Adrenal gland (tissue), 12 donors: Measurements from ENCODE around the gene MGME1. TPM values are rescaled to one million over a fixed set of nuclear protein-coding genes. Genes with fewer than 3 reads are reported as not detected.

Experiments
- DNase-seq, 7 donors: peaks; one replicate each; pipeline ENCODE4 v3.0.0-alpha.2; 2019 to 2020
- H3K27ac ChIP-seq, 5 donors: fragments of 200-600 bp; sonication (generic) in 4 of 5; 1 replicate in 3 of 5; 2 replicates in 2 of 5; pipeline versions ENCODE4 v1.5.1 to v1.8.0; 2016 to 2020; ENCODE audit warnings: mild to moderate bottlenecking in 1 of 5
- H3K27me3 ChIP-seq: fragments of 200-600 bp; 2 replicates; pipeline ENCODE4 v1.8.0; 2021
- H3K36me3 ChIP-seq, 2 donors: fragments of 200-600 bp; replicated peaks in 1 of 2; 1 replicate in 1 of 2; 2 replicates in 1 of 2; pipeline versions ENCODE4 v1.5.1 to v1.8.0; 2018 to 2022
- H3K4me1 ChIP-seq, 2 donors: fragments of 200-600 bp; replicated peaks in 1 of 2; 1 replicate in 1 of 2; 2 replicates in 1 of 2; pipeline versions ENCODE4 v1.5.1 to v1.8.0; 2018 to 2021
- H3K4me3 ChIP-seq, 4 donors: fragments of 200-600 bp; sonication (generic) in 3 of 4; one replicate each; pipeline ENCODE4 v1.5.1; 2016 to 2018
- H3K9me3 ChIP-seq, 3 donors: fragments of 200-600 bp; sonication (generic) in 1 of 3; replicated peaks in 1 of 3; 1 replicate in 2 of 3; 2 replicates in 1 of 3; pipeline versions ENCODE4 v1.5.1 to v1.8.0; 2016 to 2021
- CTCF ChIP-seq, 6 experiments: fragments of 450-650 bp in 4 of 6; fragments of 200-600 bp in 2 of 6; sonication (generic) in 1 of 6; IDR thresholded peaks; 1 replicate in 5 of 6; 2 replicates in 1 of 6; pipeline versions ENCODE4 v1.5.1 to v1.8.0; 2016 to 2021; ENCODE audit warnings: antibody characterized with exemption in 6 of 6, mild to moderate bottlenecking in 2 of 6, moderate library complexity in 1 of 6
- POLR2A ChIP-seq, 2 donors: fragments of 450-650 bp; IDR thresholded peaks; one replicate each; pipeline ENCODE4 v1.6.1; 2017; ENCODE audit warnings: antibody characterized with exemption in 2 of 2, mild to moderate bottlenecking in 2 of 2, moderate library complexity in 1 of 2
- WGBS, 4 donors: extraction: QIAGEN DNeasy Blood & Tissue Kit in 2 of 4; methylation state at CpG; one replicate each; pipeline versions ENCODE4 v1.1.5 to v1.1.7; 2013 to 2017; 5-methylcytosine and 5-hydroxymethylcytosine counted together
- intact Hi-C, 2 donors: fragments of 100-400 bp; cut with DNase I; formaldehyde crosslinking; loops; one replicate each; pipeline versions ENCODE4 v1.14.1 to v1.15.0; 2022 to 2023
- polyA plus RNA-seq, 3 donors: library from polyadenylated mRNA; stranded (reverse); fragments of 200-250 nt in 2 of 3; fragments of 350-450 nt in 1 of 3; fragmentation: Illumina TruSeq in 1 of 3; extraction: RNeasy Lipid Tissue Mini Kit (QIAGEN cat#74804) in 1 of 3; gene quantifications; one replicate each; pipeline ENCODE4 v1.2.3, GENCODE V29; 2013 to 2014
- total RNA-seq, 9 donors: library from RNA; depleted of rRNA in 4 of 9; stranded (reverse); fragments of >200 nt in 4 of 9; fragments of 120-200 nt in 1 of 9; fragmentation: NEBNext Ultra II Directional in 1 of 9; extraction: Animal tissue kit (Norgen Biotek cat#: 25700) in 1 of 9; gene quantifications; one replicate each; pipeline versions ENCODE4 v1.1.0 to v1.2.4, GENCODE V29; 2013 to 2023
- donor health status: healthy with polysubstance abuse.
- donor health status: Bipolar disorder and iron deficiency.
- donor health status: DM: yes; HTN: yes; CAD: no.
- donor health status: DM: no; HTN: no; CAD: no.
- donor health status: DM: no; HTN: no; CAD: no.
- donor health status: DM: yes; HTN: yes; CAD: no.

MGME1 gene
- total and polyA plus RNA-seq, 12 donors = 11.0 to 30.0 (median 20.5) TPM

DNA sequence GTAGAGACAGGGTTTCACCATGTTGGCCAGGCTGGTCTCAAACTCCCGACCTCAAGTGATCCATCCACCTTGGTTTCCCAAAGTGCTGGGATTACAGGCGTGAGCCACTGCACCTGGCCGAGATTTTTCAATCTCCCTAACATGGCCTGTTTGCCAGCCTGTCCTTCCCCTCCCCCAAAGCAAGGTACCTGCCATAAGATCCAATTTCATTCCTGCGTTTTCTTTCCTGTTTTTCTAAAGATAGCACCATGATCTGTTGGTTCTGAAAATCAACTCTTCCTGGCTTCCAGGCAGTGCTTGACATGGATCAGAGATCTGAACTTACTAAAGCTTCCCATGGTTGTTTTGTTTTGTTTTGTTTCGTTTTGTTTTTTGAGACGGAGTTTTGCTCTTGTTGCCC is 7.5 kb downstream of the MGME1 start:
- H3K9me3 ChIP-seq = no peaks in the 10 kb centered on the region
- no peak overlapping the region for H3K4me3 ChIP-seq
- peaks cover 0 to 24% of the 10 kb centered on the region in 2 donors for H3K36me3 ChIP-seq
- no peak for DNase-seq
- TF ChIP-seq CTCF (IDR thresholded peaks at IDR 0.05) = no peak
- no peak for TF ChIP-seq POLR2A (IDR thresholded peaks at IDR 0.05)
- intact Hi-C loops = no loop called here
- peaks cover 22 to 25% of the 10 kb centered on the region in 2 donors for H3K4me1 ChIP-seq
- 93 to 98% (median 96%) methylated on average over 5 to 6 of the region's 6 CpGs for WGBS, 4 donors
- H3K27me3 ChIP-seq = no peaks in the 10 kb centered on the region
- H3K27ac ChIP-seq = no peak overlapping the region

- intact Hi-C loops = no loop called here
- H3K9me3 ChIP-seq = no peaks in the 10 kb centered on the region
- WGBS, 4 donors = 90 to 95% (median 92%) methylated on average over 7 of the region's 7 CpGs
- no peak overlapping the region for H3K27ac ChIP-seq
- no peaks in the 10 kb centered on the region for H3K4me1 ChIP-seq
- no peaks in the 10 kb centered on the region for H3K27me3 ChIP-seq
- H3K4me3 ChIP-seq = no peak overlapping the region
- DNase-seq = no peak
- TF ChIP-seq POLR2A (IDR thresholded peaks at IDR 0.05) (no peak), CTCF (IDR thresholded peaks at IDR 0.05) (no peak)
- peaks cover 0 to 10% of the 10 kb centered on the region in 2 donors for H3K36me3 ChIP-seq
Measured at GRCh38 chr20:17985388-17986018, 16.7 kb downstream of the MGME1 start.

GRCh38 chr20:17987988-17988387 is 19.2 kb downstream of the MGME1 start:
- no peak overlapping the region for H3K27ac ChIP-seq
- H3K36me3 ChIP-seq = peaks cover 0 to 10% of the 10 kb centered on the region in 2 donors
- no peak overlapping the region for H3K4me3 ChIP-seq
- H3K27me3 ChIP-seq = no peaks in the 10 kb centered on the region
- 95 to 100% (median 99%) methylated on average over 3 of the region's 3 CpGs for WGBS, 4 donors
- H3K4me1 ChIP-seq = no peaks in the 10 kb centered on the region
- intact Hi-C loops = no loop called here
- no peaks in the 10 kb centered on the region for H3K9me3 ChIP-seq
- no peak for DNase-seq
- TF ChIP-seq POLR2A (IDR thresholded peaks at IDR 0.05) (no peak), CTCF (IDR thresholded peaks at IDR 0.05) (no peak)

DNA sequence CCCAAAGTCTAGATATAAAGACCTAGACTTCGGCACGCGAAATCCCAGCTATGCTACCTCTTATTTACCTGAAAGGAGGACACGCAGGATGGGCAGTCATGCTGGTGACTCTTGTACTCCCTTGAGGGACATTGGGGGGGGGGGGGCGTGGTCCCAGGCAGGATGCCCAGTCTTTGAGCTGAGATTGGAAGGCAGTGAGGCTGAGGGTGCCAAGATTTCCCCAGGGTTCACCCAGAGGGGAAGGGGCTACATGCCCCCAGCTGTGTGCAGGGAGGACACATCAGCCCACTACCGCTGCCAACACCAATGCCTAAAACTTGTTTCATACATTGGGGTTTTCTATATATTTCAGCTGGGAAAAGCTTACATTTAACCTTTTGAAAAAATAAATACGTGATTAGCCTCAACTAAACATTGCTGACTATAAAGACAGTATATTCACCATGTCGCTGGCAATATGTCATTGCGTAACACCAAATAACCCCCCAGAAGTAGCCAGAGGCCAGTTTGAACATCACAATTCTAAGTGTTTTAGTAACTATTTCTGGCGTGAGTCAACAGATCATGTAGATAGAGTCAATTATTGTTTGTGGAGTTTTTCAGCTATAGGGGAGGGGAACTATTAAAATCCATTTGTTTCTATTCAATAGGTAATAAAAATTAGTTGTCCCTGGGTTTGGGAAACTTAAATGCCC is 21.6 kb downstream of the MGME1 start:
- H3K27ac ChIP-seq = no peak overlapping the region
- H3K4me3 ChIP-seq = no peak overlapping the region

More for the DNA sequence above, 21.6 kb downstream of the MGME1 start:
- DNase-seq = no peak
- intact Hi-C loops = loop anchor here (10.0 kb wide), 2 partner anchors 316 to 486 kb away; no protein-coding TSS in a partner anchor
- no peaks in the 10 kb centered on the region for H3K27me3 ChIP-seq
- no peaks in the 10 kb centered on the region for H3K4me1 ChIP-seq
- WGBS, 4 donors = 84 to 95% (median 88%) methylated on average over 9 to 10 of the region's 10 CpGs
- peaks cover 0 to 10% of the 10 kb centered on the region in 2 donors for H3K36me3 ChIP-seq
- no peaks in the 10 kb centered on the region for H3K9me3 ChIP-seq
- TF ChIP-seq CTCF (IDR thresholded peaks at IDR 0.05) (no peak), POLR2A (IDR thresholded peaks at IDR 0.05) (no peak)
